ENCODE measurements around the gene KDM2B.
A peak's percentile ranks its signal among the peaks of the same experiment; 100 is the strongest.

Gene KDM2B

GRCh38 chr12:121578230-121579189, 2.3 kb downstream of the KDM2B start:
- DNase-seq (ENCODE audit: extremely low read depth, low read depth): no peak
- peak overlapping the region; percentile 45 for H3K4me3 ChIP-seq (replicated peaks; ENCODE audit: low read depth, low read length)
- no peak for TF ChIP-seq CTCF (IDR thresholded peaks at IDR 0.05; ENCODE audit: low read depth, low read length, missing control alignments)

- DNase-seq (ENCODE audit: extremely low read depth, low read depth): no peak
- no peak for TF ChIP-seq CTCF (IDR thresholded peaks at IDR 0.05; ENCODE audit: low read depth, low read length, missing control alignments)
- peak overlapping the region; percentile 45 for H3K4me3 ChIP-seq (replicated peaks; ENCODE audit: low read depth, low read length)
Measured at GRCh38 chr12:121577443-121578180, 3.2 kb downstream of the KDM2B start.

GRCh38 chr12:121576851-121577391, 3.9 kb downstream of the KDM2B start:
- H3K4me3 ChIP-seq (replicated peaks; ENCODE audit: low read depth, low read length): peak overlapping the region; percentile 45
- no peak for TF ChIP-seq CTCF (IDR thresholded peaks at IDR 0.05; ENCODE audit: low read depth, low read length, missing control alignments)
- DNase-seq (ENCODE audit: extremely low read depth, low read depth): peak; percentile 69

GRCh38 chr12:121575952-121576625, 4.7 kb downstream of the KDM2B start:
- H3K4me3 ChIP-seq (replicated peaks; ENCODE audit: low read depth, low read length): no peak overlapping the region
- no peak for TF ChIP-seq CTCF (IDR thresholded peaks at IDR 0.05; ENCODE audit: low read depth, low read length, missing control alignments)
- DNase-seq (ENCODE audit: extremely low read depth, low read depth): no peak

GRCh38 chr12:121575051-121575450, 5.8 kb downstream of the KDM2B start:
- no peak overlapping the region for H3K4me3 ChIP-seq (replicated peaks; ENCODE audit: low read depth, low read length)
- no peak for DNase-seq (ENCODE audit: extremely low read depth, low read depth)
- TF ChIP-seq CTCF (IDR thresholded peaks at IDR 0.05; ENCODE audit: low read depth, low read length, missing control alignments): no peak

GRCh38 chr12:121574025-121574424, 6.8 kb downstream of the KDM2B start:
- no peak for TF ChIP-seq CTCF (IDR thresholded peaks at IDR 0.05; ENCODE audit: low read depth, low read length, missing control alignments)
- no peak overlapping the region for H3K4me3 ChIP-seq (replicated peaks; ENCODE audit: low read depth, low read length)
- DNase-seq (ENCODE audit: extremely low read depth, low read depth): no peak
